PC-3 (cell line): ENCODE results near the gene PER2.

Experiments used
- CTCF ChIP-seq: fragments of 300-600 bp; sonication (generic); conservative IDR thresholded peaks from 2 replicates; pipeline ENCODE4 v1.5.1; 2017; ENCODE audit warnings: antibody characterized with exemption, low read depth, mild to moderate bottlenecking, low read length
- EZH2 ChIP-seq: fragments of 300-600 bp; sonication (generic); IDR thresholded peaks from one replicate; pipeline ENCODE4 v1.6.1; 2017; ENCODE audit warnings: antibody characterized with exemption, mild to moderate bottlenecking, low read length; ENCODE audit not compliant: unreplicated experiment
- EZH2phosphoT487 ChIP-seq: fragments of 300-600 bp; sonication (generic); IDR thresholded peaks from 2 replicates; pipeline ENCODE4 v1.6.1; 2018; ENCODE audit warnings: mild to moderate bottlenecking, antibody characterized with exemption, low read length, borderline replicate concordance

GRCh38 chr2:238225911-238226697 lies 62.3 kb downstream of the PER2 start:
- no peak for TF ChIP-seq CTCF
- TF ChIP-seq EZH2 = no peak
- no peak for TF ChIP-seq EZH2phosphoT487
